HepG2 (cell line): ENCODE measurements around the gene ADAMTS13. TPM values are rescaled to one million over a fixed set of nuclear protein-coding genes. Genes with fewer than 3 reads are reported as not detected.

Source experiments
- ATAC-seq: fragments of 200-7000 bp; cut with Tn5 transposase; 3 replicates; pipeline ENCODE4 v1.9.1; 2020; ENCODE audit warnings: mild to moderate bottlenecking, moderate library complexity
- BruUV-seq: library from RNA; stranded (reverse); fragments of 400-500 nt; replicated peaks from 2 replicates; lab custom pipeline; 2021; lab: Mats Ljungman, UMichigan
- CTCF ChIA-PET: fragments of 300-600 bp; formaldehyde crosslinking; extraction: SDS; loops from one replicate; lab custom pipeline; 2021; ENCODE audit warnings: low total read pairs, inconsistent platforms, low intra/inter-chr PET ratio; lab: Yijun Ruan, JAX
- POLR2A ChIA-PET: fragments of 350-600 bp; sonication (Branson Sonifier 250); formaldehyde crosslinking; loops from one replicate; lab custom pipeline; 2020; ENCODE audit warnings: antibody characterized with exemption, inconsistent platforms; lab: Yijun Ruan, JAX
- DNase-seq: peaks from one replicate; pipeline ENCODE4 v3.0.0-alpha.2; 2015; ENCODE audit warnings: low spot score
- FAIRE-seq: peaks from 3 replicates; lab custom pipeline; 2011; peaks lifted over from hg19 to GRCh38; lab: Jason Lieb, UNC
- H2AFZ ChIP-seq: one replicate; pipeline ENCODE4 v1.6.1; 2011; ENCODE audit warnings: low read length, inconsistent platforms
- H3K27ac ChIP-seq: fragments of 300-600 bp; 3 replicates; pipeline ENCODE4 v1.8.0; 2011; ENCODE audit warnings: mixed run types, mild to moderate bottlenecking, mixed read lengths, low read length, inconsistent platforms; ENCODE audit not compliant: insufficient read depth; ENCODE audit errors: extremely low read length
- H3K27me3 ChIP-seq, 2 experiments: fragments of 200-600 bp in 1 of 2; 2 replicates in 1 of 2; 3 replicates in 1 of 2; pipeline versions ENCODE4 v1.6.0 to v1.8.0; 2011; ENCODE audit warnings: low read length in 2 of 2, mild to moderate bottlenecking in 2 of 2, moderate library complexity in 2 of 2, inconsistent platforms in 1 of 2; ENCODE audit not compliant: insufficient read depth in 2 of 2, control insufficient read depth in 1 of 2
- H3K36me3 ChIP-seq, 2 experiments: fragments of 200-600 bp in 1 of 2; replicated peaks in 1 of 2; 2 replicates in 1 of 2; 3 replicates in 1 of 2; pipeline versions ENCODE4 v1.5.1 to v1.8.0; 2011; ENCODE audit warnings: low read length in 2 of 2, inconsistent platforms in 1 of 2; ENCODE audit not compliant: insufficient read depth in 2 of 2, control insufficient read depth in 1 of 2
- H3K4me1 ChIP-seq: 2 replicates; pipeline ENCODE4 v1.5.1; 2012; ENCODE audit warnings: low read length, inconsistent platforms; ENCODE audit not compliant: insufficient read depth
- H3K4me2 ChIP-seq: 2 replicates; pipeline ENCODE4 v1.6.0; 2011; ENCODE audit warnings: low read depth, low read length, inconsistent platforms
- H3K4me3 ChIP-seq, 3 experiments: fragments of 200-600 bp in 1 of 3; sonication (generic), shearing (Covaris generic) in 1 of 3; replicated peaks in 1 of 3; 2 replicates each; pipeline ENCODE4 v1.5.1; 2011 to 2016; ENCODE audit warnings: low read length in 3 of 3, inconsistent platforms in 2 of 3, low read depth in 2 of 3, mild to moderate bottlenecking in 2 of 3, control low read depth in 1 of 3, mixed read lengths in 1 of 3; ENCODE audit not compliant: insufficient read depth in 1 of 3
- H3K79me2 ChIP-seq: one replicate; pipeline ENCODE4 v1.6.1; 2011; ENCODE audit warnings: low read length, inconsistent platforms; ENCODE audit not compliant: insufficient read depth
- H3K9ac ChIP-seq: 2 replicates; pipeline ENCODE4 v1.6.0; 2011; ENCODE audit warnings: mild to moderate bottlenecking, low read depth, low read length, inconsistent platforms; ENCODE audit not compliant: insufficient read depth
- H3K9me3 ChIP-seq: 2 replicates; pipeline ENCODE4 v1.5.1; 2012; ENCODE audit warnings: mild to moderate bottlenecking, low read length
- H4K20me1 ChIP-seq: 2 replicates; pipeline ENCODE4 v1.6.0; 2011; ENCODE audit warnings: inconsistent platforms, mild to moderate bottlenecking, low read length, moderate library complexity; ENCODE audit not compliant: insufficient read depth
- BRCA1 ChIP-seq: sonication (generic); formaldehyde crosslinking; IDR thresholded peaks from 2 replicates; pipeline ENCODE4 v1.4.0; 2020; ENCODE audit warnings: missing genetic modification reagents
- CAMTA2 ChIP-seq: sonication (generic); formaldehyde crosslinking; IDR thresholded peaks from 2 replicates; pipeline ENCODE4 v1.4.0; 2020; ENCODE audit warnings: mild to moderate bottlenecking, missing genetic modification reagents, borderline replicate concordance
- FOXA1 ChIP-seq, 2 experiments: fragments of 450-650 bp in 1 of 2; sonication (generic) in 1 of 2; formaldehyde crosslinking in 1 of 2; IDR thresholded peaks; 2 replicates each; pipeline versions ENCODE4 v1.4.0 to v1.6.1; 2016 to 2020; ENCODE audit warnings: missing genetic modification reagents in 1 of 2
- JDP2 ChIP-seq: sonication (generic); formaldehyde crosslinking; IDR thresholded peaks from 2 replicates; pipeline ENCODE4 v1.8.1; 2022; ENCODE audit warnings: missing genetic modification reagents, borderline replicate concordance
- KDM6A ChIP-seq: IDR thresholded peaks from 2 replicates; pipeline ENCODE4 v1.6.1; 2016; ENCODE audit warnings: low read depth
- MEIS1 ChIP-seq: sonication (generic); formaldehyde crosslinking; IDR thresholded peaks from 2 replicates; pipeline ENCODE4 v1.9.0; 2021; ENCODE audit warnings: mild to moderate bottlenecking, missing genetic modification reagents, moderate library complexity, borderline replicate concordance
- SRF ChIP-seq: IDR thresholded peaks from 2 replicates; pipeline ENCODE4 v1.6.1; 2011; ENCODE audit warnings: mild to moderate bottlenecking, low read depth, low read length, moderate library complexity
- ZC3H13 ChIP-seq: sonication (generic); formaldehyde crosslinking; IDR thresholded peaks from 2 replicates; pipeline ENCODE4 v1.8.1; 2023; ENCODE audit warnings: mild to moderate bottlenecking, missing genetic modification reagents, moderate library complexity
- ZFAT ChIP-seq: sonication (generic); formaldehyde crosslinking; conservative IDR thresholded peaks from 2 replicates; pipeline ENCODE4 v1.8.1; 2023; ENCODE audit warnings: missing genetic modification reagents, inconsistent platforms
- ZNF644 ChIP-seq: IDR thresholded peaks from 2 replicates; pipeline ENCODE4 v1.6.1; 2016; ENCODE audit warnings: low read depth
- ZNF724P ChIP-seq: sonication (generic); formaldehyde crosslinking; IDR thresholded peaks from 2 replicates; pipeline ENCODE4 v1.8.0; 2022; ENCODE audit warnings: missing genetic modification reagents, borderline replicate concordance
- ZSCAN29 ChIP-seq: sonication (generic); formaldehyde crosslinking; conservative IDR thresholded peaks from 2 replicates; pipeline ENCODE4 v1.4.0; 2020; ENCODE audit warnings: mild to moderate bottlenecking, missing genetic modification reagents
- WGBS: methylation state at CpG from one replicate; pipeline ENCODE4 v1.1.6; 2017; ENCODE audit warnings: low lambda C conversion rate; 5-methylcytosine and 5-hydroxymethylcytosine counted together
- in situ Hi-C: cut with HindIII; loops from 2 replicates; pipeline ENCODE4 v1.10.0; 2017; ENCODE audit warnings: low pct_unique_long_range_greater_than_20kb; ENCODE audit not compliant: extremely low pct_ligation_motif_present
- intact Hi-C: fragments of 100-400 bp; cut with micrococcal nuclease; formaldehyde crosslinking; loops from one replicate; pipeline ENCODE4 v1.10.0; 2022; ENCODE audit not compliant: unreplicated experiment
- polyA plus RNA-seq, 8 experiments: library from polyadenylated mRNA; depleted of rRNA in 3 of 8; stranded (reverse) in 7 of 8; unstranded in 1 of 8; fragments of >200 nt; fragmentation: Illumina TruSeq in 4 of 8; extraction: Trizol in 4 of 8; gene quantifications; 2 replicates each; pipeline versions ENCODE4 v1.2.1 to v1.2.3, GENCODE V29; 2011 to 2016; ENCODE audit warnings: low read depth in 4 of 8, missing spikeins in 1 of 8, mixed read lengths in 1 of 8; ENCODE audit not compliant: insufficient read depth in 1 of 8
- total RNA-seq, 5 experiments: library from RNA; depleted of rRNA; stranded (reverse); fragments of >200 nt; fragmentation: Illumina TruSeq; extraction: Trizol; gene quantifications; 2 replicates each; pipeline ENCODE4 v1.2.3, GENCODE V29; 2016; ENCODE audit warnings: low read depth in 1 of 5

Gene ADAMTS13
- total and polyA plus RNA-seq, 2 of the 13 experiments (the other 11 are each of a cell fraction or from before 2014, with no cell fraction given), result 0.91 to 4.5 TPM

DNA sequence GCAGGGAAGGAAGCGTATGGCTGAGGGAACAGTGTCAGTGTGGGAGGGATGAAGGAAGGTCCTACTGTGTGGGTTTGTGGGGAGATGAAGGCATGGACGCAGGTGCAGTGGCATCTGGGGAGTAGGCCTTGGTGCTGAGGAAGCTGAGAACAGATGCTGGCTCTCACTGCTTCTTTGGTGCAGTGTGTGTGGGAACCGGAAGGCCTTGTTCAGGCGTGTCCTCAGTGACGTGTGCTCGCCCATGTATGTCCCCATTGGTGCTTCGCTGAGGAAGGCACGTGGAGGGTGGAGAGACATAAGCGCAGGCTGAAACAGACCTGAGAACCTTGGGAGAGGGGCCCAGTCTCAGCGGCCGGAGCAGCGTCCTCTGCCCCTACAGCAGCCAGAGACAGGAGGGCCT is 18.7 kb downstream of the ADAMTS13 start:
- no peak for DNase-seq
- no peak overlapping the region for H3K4me3 ChIP-seq
- no peaks in the 10 kb centered on the region for H3K79me2 ChIP-seq
- no peak overlapping the region for H3K27ac ChIP-seq
- whole genome bisulfite sequencing, result 32% methylated on average over 7 of the region's 12 CpGs
- intact Hi-C loops (no loop called here), in situ Hi-C loops (no loop called here)
- BruUV-seq, result no TSS peak
- H3K27me3 ChIP-seq, result peaks cover 5 to 92% of the 10 kb centered on the region in 2 experiments; a peak in 3 of 5 replicates
- no peaks in the 10 kb centered on the region for H3K36me3 ChIP-seq
- ATAC-seq, result no peak
- TF ChIP-seq SRF, result no peak
- TF ChIP-seq ZNF724P (CRISPR knock-in tag), result no peak
- TF ChIP-seq ZSCAN29 (CRISPR knock-in tag), result no peak
- TF ChIP-seq BRCA1 (CRISPR knock-in tag), result no peak
- TF ChIP-seq CAMTA2 (CRISPR knock-in tag), result no peak
- no peak for TF ChIP-seq ZFAT (CRISPR knock-in tag)
- TF ChIP-seq ZC3H13 (CRISPR knock-in tag), result no peak
- TF ChIP-seq FOXA1 (IDR thresholded peaks at IDR 0.05), result no peak
- no peak for TF ChIP-seq FOXA1 (CRISPR knock-in tag; IDR thresholded peaks at IDR 0.05)
- TF ChIP-seq KDM6A, result no peak
- no peak for TF ChIP-seq MEIS1 (CRISPR knock-in tag)
- no peaks in the 10 kb centered on the region for H3K4me1 ChIP-seq
- no peak for FAIRE-seq
- H3K9ac ChIP-seq, result no peak overlapping the region
- no peaks in the 10 kb centered on the region for H4K20me1 ChIP-seq
- ChIA-PET CTCF (no interaction called here), POLR2A (no interaction called here)
- H3K4me2 ChIP-seq, result no peak overlapping the region
- no peaks in the 10 kb centered on the region for H3K9me3 ChIP-seq
- H2AFZ ChIP-seq, result no peak overlapping the region

DNA sequence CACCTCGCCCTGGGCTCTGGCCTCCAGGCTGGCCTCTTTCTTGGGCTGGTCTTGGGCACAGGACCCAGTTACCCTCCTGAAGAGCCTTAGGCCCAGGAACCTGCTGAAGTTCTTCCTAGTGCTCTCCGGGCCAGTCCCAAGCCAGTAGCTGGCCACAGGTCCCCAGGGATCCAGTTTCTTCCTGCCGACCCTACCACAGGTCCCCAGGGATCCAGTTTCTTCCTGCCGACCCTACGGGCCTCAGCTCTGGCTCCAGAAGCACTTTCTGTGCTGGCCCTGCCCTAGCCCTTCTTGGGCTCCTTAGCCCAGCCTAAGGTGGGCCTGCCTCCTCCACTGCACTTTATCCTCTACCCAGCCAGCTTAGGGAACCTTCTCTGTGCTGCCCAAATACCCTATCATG is 19.4 kb downstream of the ADAMTS13 start:
- no peaks in the 10 kb centered on the region for H3K36me3 ChIP-seq
- no peak overlapping the region for H3K4me3 ChIP-seq
- H3K27me3 ChIP-seq, result peaks cover 5 to 92% of the 10 kb centered on the region in 2 experiments; a peak in 3 of 5 replicates
- no peak overlapping the region for H3K9ac ChIP-seq
- WGBS, result 0% methylated on average over 2 of the region's 5 CpGs
- H2AFZ ChIP-seq, result no peak overlapping the region
- H3K79me2 ChIP-seq, result no peaks in the 10 kb centered on the region
- no peak for TF ChIP-seq JDP2 (CRISPR knock-in tag)
- no peak for TF ChIP-seq ZNF644
- FAIRE-seq, result no peak
- H3K9me3 ChIP-seq, result no peaks in the 10 kb centered on the region
- POLR2A ChIA-PET, result no interaction called here
- no peak overlapping the region for H3K27ac ChIP-seq
- no peak for DNase-seq
- no TSS peak for BruUV-seq
- H3K4me1 ChIP-seq, result no peaks in the 10 kb centered on the region
- in situ Hi-C loops (no loop called here), intact Hi-C loops (no loop called here)
- CTCF ChIA-PET, result no interaction called here
- no peak for ATAC-seq
- H3K4me2 ChIP-seq, result no peak overlapping the region
- no peaks in the 10 kb centered on the region for H4K20me1 ChIP-seq
